H9 (cell line): Measurements from ENCODE around the gene CCDC33. TPM values are rescaled to one million over a fixed set of nuclear protein-coding genes. Genes with fewer than 3 reads are reported as not detected.
A peak's percentile ranks its signal among the peaks of the same experiment; 100 is the strongest.

ENCODE experiments used
- DNase-seq: peaks from one replicate; pipeline ENCODE4 v3.0.0-alpha.2; 2017
- H2AFZ ChIP-seq: one replicate; pipeline ENCODE4 v1.6.1; 2013; ENCODE audit warnings: mild to moderate bottlenecking, low read length, control low read depth, moderate library complexity
- H2AK5ac ChIP-seq: 2 replicates; pipeline ENCODE4 v1.6.1; 2013; ENCODE audit warnings: low read length, control low read depth, mixed read lengths; ENCODE audit not compliant: insufficient read length
- H2BK120ac ChIP-seq: one replicate; pipeline ENCODE4 v1.6.1; 2013; ENCODE audit warnings: low read depth, mild to moderate bottlenecking, low read length, control low read depth, inconsistent platforms; ENCODE audit not compliant: poor library complexity, severe bottlenecking
- H2BK12ac ChIP-seq: 2 replicates; pipeline ENCODE4 v1.6.1; 2013; ENCODE audit warnings: low read length, control low read depth, mixed read lengths, low read depth; ENCODE audit not compliant: insufficient read length
- H2BK15ac ChIP-seq: 2 replicates; pipeline ENCODE4 v1.6.1; 2013; ENCODE audit warnings: low read depth, low read length, control low read depth
- H2BK20ac ChIP-seq: one replicate; pipeline ENCODE4 v1.6.1; 2013; ENCODE audit warnings: low read depth, mild to moderate bottlenecking, low read length, control low read depth, inconsistent platforms; ENCODE audit not compliant: poor library complexity, severe bottlenecking
- H2BK5ac ChIP-seq: 2 replicates; pipeline ENCODE4 v1.6.1; 2013; ENCODE audit warnings: low read length, control low read depth, mixed read lengths; ENCODE audit not compliant: insufficient read length
- H3K14ac ChIP-seq: 2 replicates; pipeline ENCODE4 v1.6.1; 2013; ENCODE audit warnings: low read length, control low read depth; ENCODE audit not compliant: insufficient read depth
- H3K18ac ChIP-seq: 2 replicates; pipeline ENCODE4 v1.6.1; 2013; ENCODE audit warnings: low read depth, mild to moderate bottlenecking, mixed read lengths, low read length, control low read depth; ENCODE audit not compliant: insufficient read length
- H3K23ac ChIP-seq: 2 replicates; pipeline ENCODE4 v1.6.1; 2013; ENCODE audit warnings: low read length, control low read depth, mixed read lengths, low read depth; ENCODE audit not compliant: insufficient read length
- H3K23me2 ChIP-seq: 2 replicates; pipeline ENCODE4 v1.6.1; 2013; ENCODE audit warnings: low read depth, mild to moderate bottlenecking, mixed read lengths, low read length, control low read depth; ENCODE audit not compliant: insufficient read length, poor library complexity, severe bottlenecking
- H3K27ac ChIP-seq: 2 replicates; pipeline ENCODE4 v1.5.1; 2013; ENCODE audit warnings: low read length, control low read depth, mixed read lengths, low read depth; ENCODE audit not compliant: insufficient read length
- H3K27me3 ChIP-seq: 2 replicates; pipeline ENCODE4 v1.6.1; 2013; ENCODE audit warnings: low read length, control low read depth, inconsistent platforms; ENCODE audit not compliant: insufficient read depth
- H3K4ac ChIP-seq: 2 replicates; pipeline ENCODE4 v1.6.1; 2013; ENCODE audit warnings: low read depth, mild to moderate bottlenecking, control low read depth, inconsistent platforms, low read length, moderate library complexity
- H3K4me1 ChIP-seq: 2 replicates; pipeline ENCODE4 v1.6.1; 2013; ENCODE audit warnings: low read length, control low read depth, inconsistent platforms; ENCODE audit not compliant: insufficient read depth
- H3K4me2 ChIP-seq: 2 replicates; pipeline ENCODE4 v1.6.1; 2013; ENCODE audit warnings: low read length, control low read depth, mixed read lengths; ENCODE audit not compliant: insufficient read length, insufficient read depth
- H3K56ac ChIP-seq: 2 replicates; pipeline ENCODE4 v1.6.1; 2013; ENCODE audit warnings: low read depth, mild to moderate bottlenecking, mixed read lengths, low read length, control low read depth; ENCODE audit not compliant: insufficient read length
- H3K79me1 ChIP-seq: 2 replicates; pipeline ENCODE4 v1.6.1; 2013; ENCODE audit warnings: low read depth, mild to moderate bottlenecking, moderate library complexity, low read length, control low read depth, inconsistent platforms; ENCODE audit not compliant: insufficient read depth, poor library complexity, severe bottlenecking
- H3K79me2 ChIP-seq: 2 replicates; pipeline ENCODE4 v1.6.1; 2013; ENCODE audit warnings: low read length, control low read depth, inconsistent platforms; ENCODE audit not compliant: insufficient read depth
- H3K9ac ChIP-seq: 2 replicates; pipeline ENCODE4 v1.6.1; 2013; ENCODE audit warnings: low read length, control low read depth, mixed read lengths; ENCODE audit not compliant: insufficient read length; ENCODE audit errors: extremely low read depth
- H3K9me3 ChIP-seq: one replicate; pipeline ENCODE4 v1.6.1; 2013; ENCODE audit warnings: low read depth, low read length, inconsistent platforms; ENCODE audit not compliant: control insufficient read depth
- H3T11ph ChIP-seq: one replicate; pipeline ENCODE4 v1.6.1; 2013; ENCODE audit warnings: mild to moderate bottlenecking, low read length, control low read depth, inconsistent platforms
- H4K20me1 ChIP-seq: one replicate; pipeline ENCODE4 v1.6.1; 2013; ENCODE audit not compliant: control insufficient read depth, insufficient read length, insufficient read depth
- H4K5ac ChIP-seq: 2 replicates; pipeline ENCODE4 v1.6.1; 2013; ENCODE audit warnings: low read depth, mild to moderate bottlenecking, mixed read lengths, low read length, control low read depth; ENCODE audit not compliant: insufficient read length
- H4K8ac ChIP-seq: replicated peaks from 2 replicates; pipeline ENCODE4 v1.6.1; 2013; ENCODE audit warnings: low read length, control low read depth, mixed read lengths, low read depth; ENCODE audit not compliant: insufficient read length
- H4K91ac ChIP-seq: 2 replicates; pipeline ENCODE4 v1.6.1; 2013; ENCODE audit warnings: low read depth, mild to moderate bottlenecking, moderate library complexity, mixed read lengths, low read length, control low read depth; ENCODE audit not compliant: insufficient read length
- H3K27ac Mint-ChIP-seq, 3 experiments: 2 replicates in 2 of 3; 3 replicates in 1 of 3; pipeline ENCODE4 v1.8.0; 2020 to 2021; ENCODE audit warnings: mixed read lengths in 3 of 3, mild to moderate bottlenecking in 1 of 3, moderate library complexity in 1 of 3
- H3K27me3 Mint-ChIP-seq: 2 replicates; pipeline ENCODE4 v1.8.0; 2021; ENCODE audit warnings: low read depth, mild to moderate bottlenecking, moderate library complexity, mixed read lengths
- H3K36me3 Mint-ChIP-seq, 3 experiments: 2 replicates in 2 of 3; 3 replicates in 1 of 3; pipeline ENCODE4 v1.8.0; 2020 to 2021; ENCODE audit warnings: low read depth in 3 of 3, mixed read lengths in 3 of 3; ENCODE audit not compliant: insufficient read depth in 1 of 3
- H3K4me1 Mint-ChIP-seq, 2 experiments: 2 replicates each; pipeline ENCODE4 v1.8.0; 2020; ENCODE audit warnings: mixed read lengths in 2 of 2
- H3K4me3 Mint-ChIP-seq, 2 experiments: 2 replicates in 1 of 2; 3 replicates in 1 of 2; pipeline ENCODE4 v1.8.0; 2020 to 2021; ENCODE audit warnings: mild to moderate bottlenecking in 2 of 2, mixed read lengths in 2 of 2, moderate library complexity in 1 of 2
- H3K9me3 Mint-ChIP-seq, 2 experiments: 2 replicates in 1 of 2; 3 replicates in 1 of 2; pipeline ENCODE4 v1.8.0; 2020; ENCODE audit warnings: mild to moderate bottlenecking in 2 of 2, mixed read lengths in 2 of 2, moderate library complexity in 1 of 2
- CTCF ChIP-seq: fragments of 200-600 bp; sonication (generic); conservative IDR thresholded peaks from 3 replicates; pipeline ENCODE4 v1.8.0; 2021; ENCODE audit warnings: antibody characterized with exemption, mild to moderate bottlenecking
- WGBS: extraction: QIAGEN DNeasy Blood & Tissue Kit; methylation state at CpG from one replicate; pipeline ENCODE4 v1.1.7; 2013; ENCODE audit warnings: missing lambda C conversion rate, low lambda C conversion rate, mixed read lengths; ENCODE audit not compliant: insufficient read length; ENCODE audit errors: extremely low coverage; 5-methylcytosine and 5-hydroxymethylcytosine counted together
- total RNA-seq: library from RNA; stranded (reverse); gene quantifications from 2 replicates; pipeline ENCODE4 v1.2.1, GENCODE V29; 2021

Gene CCDC33
- total RNA-seq, 1 experiment from 2014 or later: 4.6 TPM

GRCh38 chr15:74209560-74209958 lies 26.6 kb upstream of the CCDC33 start:
- Histone ChIP-seq H3K14ac (no peak overlapping the region), H3K27ac (no peak overlapping the region), H3K9me3 (no peaks in the 10 kb centered on the region), H2BK5ac (no peak overlapping the region), H2AFZ (no peak overlapping the region), H2BK120ac (no peak overlapping the region), H3K79me2 (no peaks in the 10 kb centered on the region), H3K23me2 (peaks cover 6% of the 10 kb centered on the region), H3K23ac (no peak overlapping the region), H4K8ac (no peak overlapping the region), H3K18ac (no peak overlapping the region), H4K5ac (no peak overlapping the region), H2BK12ac (no peak overlapping the region), H3K79me1 (no peaks in the 10 kb centered on the region), H2BK20ac (no peak overlapping the region), H3K4me1 (peaks cover 15% of the 10 kb centered on the region; the same call in 1 of the 2 replicates), H3K9ac (no peak overlapping the region), H3K27me3 (no peaks in the 10 kb centered on the region), H3K56ac (no peak overlapping the region), H4K20me1 (no peaks in the 10 kb centered on the region), H3K4ac (no peak overlapping the region), H3T11ph (no peak overlapping the region), H3K4me2 (peak overlapping the region; percentile 12), H2BK15ac (no peak overlapping the region), H2AK5ac (no peak overlapping the region), H4K91ac (no peak overlapping the region)
- Mint-ChIP-seq H3K4me3 (peak overlapping the region; percentile 40 to 73; a peak in 4 of 5 replicates), H3K4me1 (peaks cover 69 to 74% of the 10 kb centered on the region in 2 experiments), H3K27ac (peak overlapping the region; percentile 49 to 83 (median 81); a peak in 3 of 7 replicates), H3K9me3 (no peaks in the 10 kb centered on the region), H3K36me3 (peaks cover 11 to 20% (median 13%) of the 10 kb centered on the region in 3 experiments), H3K27me3 (peaks cover 48% of the 10 kb centered on the region)
- WGBS: no CpG with 5 or more reads among the region's 5 CpGs
- peak; percentile 27; the same call in 1 of the 3 replicates for TF ChIP-seq CTCF
- DNase-seq: peak; percentile 50
